ENCODE measurements around the gene YWHAB. TPM values are rescaled to one million over a fixed set of nuclear protein-coding genes. Genes with fewer than 3 reads are reported as not detected.

Gene YWHAB
- total RNA-seq, 1 donor from 2014 or later, result 278 TPM

DNA sequence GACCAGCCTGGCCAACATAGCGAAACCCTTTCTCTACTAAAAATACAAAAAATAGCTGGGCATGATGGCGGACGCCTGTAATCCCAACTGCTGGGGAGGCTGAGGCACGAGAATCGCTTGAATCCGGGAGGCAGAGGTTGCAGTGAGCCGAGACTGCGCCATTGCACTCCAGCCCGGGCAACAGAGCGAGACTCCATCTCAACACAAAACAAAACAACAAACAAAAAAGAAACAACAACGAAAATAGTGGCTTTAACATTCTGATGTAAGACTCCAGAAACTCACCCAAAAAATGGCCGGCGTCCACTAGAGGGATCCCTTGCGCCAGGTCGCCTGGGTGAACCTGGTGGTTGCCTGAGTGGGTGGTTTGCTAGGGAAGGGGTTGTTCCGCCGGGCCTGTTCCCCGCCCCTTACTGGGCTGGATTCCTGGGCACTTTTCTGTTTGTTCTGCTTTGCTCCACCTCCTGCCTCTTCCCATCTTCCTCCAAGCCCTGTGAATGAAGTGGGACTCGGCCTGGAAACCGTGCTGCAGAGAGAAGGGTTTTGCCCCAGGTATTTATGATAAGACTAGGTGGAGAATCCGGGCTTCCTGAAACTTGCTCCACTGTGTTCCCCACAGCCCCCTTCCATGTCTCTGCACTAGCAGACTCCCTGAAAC, 25.9 kb downstream of the YWHAB start:
- peak; percentile 75 for DNase-seq (ENCODE audit: low read depth)

- DNase-seq (ENCODE audit: low read depth), result no peak
These were observed 26.7 kb downstream of the YWHAB start for GRCh38 chr20:44912189-44912588.

DNA sequence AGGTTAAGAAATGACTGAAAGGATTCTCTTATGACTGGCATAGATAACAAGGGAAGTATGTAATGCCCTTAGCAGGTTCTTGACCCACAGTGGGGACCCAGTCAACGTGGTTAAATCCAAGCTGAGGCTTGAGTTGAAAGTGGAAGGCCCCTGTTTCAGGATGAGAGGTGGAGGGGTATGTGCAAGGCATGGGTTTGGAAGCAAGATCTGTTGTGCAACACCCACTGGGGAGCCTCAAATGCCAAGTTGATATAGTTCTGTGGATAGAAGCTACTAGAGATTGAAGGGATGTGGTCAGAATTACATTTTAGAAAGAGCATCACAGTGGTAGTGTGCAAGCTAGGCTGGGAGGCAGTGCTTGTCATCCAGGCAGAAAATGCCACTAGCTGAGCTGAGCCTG, 29.4 kb downstream of the YWHAB start:
- DNase-seq (ENCODE audit: low read depth), result no peak

GRCh38 chr20:44916586-44916985, 31.1 kb downstream of the YWHAB start:
- no peak for DNase-seq (ENCODE audit: low read depth)

GRCh38 chr20:44917399-44917798, 31.9 kb downstream of the YWHAB start:
- no peak for DNase-seq (ENCODE audit: low read depth)

DNA sequence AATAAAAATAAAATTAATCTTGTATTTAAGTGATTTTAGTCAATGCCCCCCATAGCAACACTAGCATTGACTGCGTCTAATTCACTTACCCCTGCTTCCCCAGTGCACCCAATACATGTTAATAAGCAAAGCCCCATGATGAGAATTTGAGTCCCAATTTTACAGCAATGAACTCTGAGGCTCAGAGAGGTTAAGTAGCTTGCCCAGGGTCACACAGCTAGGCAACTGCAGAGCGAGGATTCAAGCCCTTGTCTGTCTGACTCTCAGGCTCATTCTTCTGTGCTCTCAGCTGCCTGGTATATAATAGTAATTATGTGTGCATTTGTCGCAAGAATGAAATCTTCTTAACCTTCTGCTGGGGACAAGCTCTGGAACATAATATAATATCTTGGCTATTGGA, 32.8 kb downstream of the YWHAB start:
- no peak for DNase-seq (ENCODE audit: low read depth)

GRCh38 chr20:44918761-44919160, 33.3 kb downstream of the YWHAB start:
- no peak for DNase-seq (ENCODE audit: low read depth)

GRCh38 chr20:44921447-44921846, 35.9 kb downstream of the YWHAB start:
- no peak for DNase-seq (ENCODE audit: low read depth)

GRCh38 chr20:44924541-44924940, 39.0 kb downstream of the YWHAB start:
- DNase-seq (ENCODE audit: low read depth), result no peak

DNA sequence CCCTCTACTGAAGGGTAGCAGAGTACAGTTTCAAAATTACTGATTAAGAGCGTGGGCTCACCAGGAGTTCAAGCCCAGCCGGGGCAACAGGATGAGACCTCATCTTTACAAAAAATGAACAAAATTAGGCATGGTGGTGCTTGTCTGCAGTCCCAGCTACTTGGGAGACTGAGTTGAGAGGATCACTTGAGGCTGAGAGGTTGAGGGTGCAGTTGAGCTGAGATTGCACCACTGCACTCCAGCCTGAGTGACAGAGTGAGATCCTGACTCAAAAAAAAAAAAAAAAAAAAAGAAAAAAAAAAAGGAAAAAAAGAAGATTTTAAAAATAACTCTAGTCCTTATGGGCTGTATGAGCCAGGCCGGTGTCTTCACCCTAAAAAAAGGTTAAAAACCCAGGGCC, 43.1 kb downstream of the YWHAB start:
- no peak for DNase-seq (ENCODE audit: low read depth)

- DNase-seq (ENCODE audit: low read depth), result no peak
These were observed 45.1 kb downstream of the YWHAB start for GRCh38 chr20:44930517-44931168.

DNA sequence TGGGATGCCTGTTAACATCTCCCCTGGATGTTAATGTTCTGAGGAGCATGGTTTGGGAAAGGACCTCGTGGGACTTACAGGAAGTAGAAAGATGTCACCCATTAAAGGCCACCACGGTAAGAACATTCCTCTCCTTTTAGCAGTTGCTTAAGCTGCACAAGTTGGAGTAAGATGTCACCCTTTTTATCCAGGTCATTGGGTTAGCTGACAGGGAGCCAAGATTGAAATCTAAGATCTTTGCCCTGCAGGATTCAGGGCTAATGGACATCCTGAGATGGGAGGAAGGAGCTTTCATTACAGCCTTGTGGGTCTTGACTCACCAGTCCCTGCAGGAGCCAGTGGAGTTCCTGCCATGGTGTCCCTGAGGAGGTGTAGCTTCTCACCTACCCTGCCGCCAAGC, 46.4 kb downstream of the YWHAB start:
- DNase-seq (ENCODE audit: low read depth), result no peak

- DNase-seq (ENCODE audit: low read depth), result no peak
These were observed 47.4 kb downstream of the YWHAB start for GRCh38 chr20:44932916-44933315.

DNA sequence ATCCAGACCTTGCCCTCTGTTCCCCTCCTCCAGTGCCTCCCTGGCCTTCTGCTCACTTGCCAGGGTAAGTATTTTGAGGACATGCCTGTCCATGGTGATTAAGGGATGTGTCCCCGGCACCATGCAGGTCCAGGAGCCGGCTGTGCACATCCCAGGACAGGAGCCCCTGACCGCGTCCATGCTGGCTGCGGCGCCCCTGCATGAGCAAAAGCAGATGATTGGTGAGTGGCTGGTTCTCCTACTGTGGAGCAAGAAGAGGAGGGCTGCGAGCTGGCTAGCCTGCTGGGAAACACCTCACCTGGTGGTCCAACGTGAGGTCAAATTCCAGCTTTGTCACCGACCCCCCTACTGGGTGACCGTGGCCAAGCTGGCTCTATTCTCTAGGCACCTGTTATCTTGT, 51.0 kb downstream of the YWHAB start:
- no peak for DNase-seq (ENCODE audit: low read depth)

- peak; percentile 31 for DNase-seq (ENCODE audit: low read depth)
These were observed 53.1 kb downstream of the YWHAB start for GRCh38 chr20:44938637-44939036.

GRCh38 chr20:44941120-44941691, 55.7 kb downstream of the YWHAB start:
- no peak for DNase-seq (ENCODE audit: low read depth)

DNA sequence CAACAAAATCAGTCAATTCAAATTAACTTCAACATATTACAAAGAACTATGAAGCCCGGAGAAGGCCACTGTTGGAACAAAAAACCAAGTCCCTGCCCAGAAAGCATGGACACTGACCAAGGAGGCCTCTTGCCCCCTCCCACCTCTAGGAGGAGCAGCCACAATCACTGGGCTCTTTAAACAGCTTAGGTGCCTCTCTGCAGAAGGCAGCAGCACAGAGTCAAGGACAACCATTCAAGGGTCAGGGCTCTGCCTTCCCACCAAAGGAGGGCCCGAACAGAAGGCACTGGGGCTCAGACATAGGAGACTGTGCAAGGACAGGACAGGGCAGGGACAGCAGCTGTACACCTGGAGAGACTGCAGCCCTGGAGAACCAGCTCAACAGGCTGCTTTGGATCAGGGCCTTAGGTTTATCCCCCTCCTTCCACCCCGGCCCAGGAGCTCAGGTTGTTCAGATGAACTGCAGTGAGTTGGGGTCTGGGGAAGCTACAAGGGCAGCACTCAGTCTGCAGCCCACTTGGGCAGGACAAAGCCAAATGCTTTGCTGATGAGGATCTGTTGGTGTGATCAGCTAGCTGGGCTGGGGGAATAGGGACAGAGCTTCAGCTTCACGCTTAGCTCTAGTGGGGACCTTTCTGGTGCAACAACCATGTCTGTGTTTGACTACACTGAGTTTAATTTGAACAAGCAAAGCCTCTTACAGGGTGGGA, 56.9 kb downstream of the YWHAB start:
- DNase-seq (ENCODE audit: low read depth), result no peak

- no peak for DNase-seq (ENCODE audit: low read depth)
These were observed 58.3 kb downstream of the YWHAB start for GRCh38 chr20:44943828-44944227.

GRCh38 chr20:44945261-44945660, 59.8 kb downstream of the YWHAB start:
- no peak for DNase-seq (ENCODE audit: low read depth)

DNA sequence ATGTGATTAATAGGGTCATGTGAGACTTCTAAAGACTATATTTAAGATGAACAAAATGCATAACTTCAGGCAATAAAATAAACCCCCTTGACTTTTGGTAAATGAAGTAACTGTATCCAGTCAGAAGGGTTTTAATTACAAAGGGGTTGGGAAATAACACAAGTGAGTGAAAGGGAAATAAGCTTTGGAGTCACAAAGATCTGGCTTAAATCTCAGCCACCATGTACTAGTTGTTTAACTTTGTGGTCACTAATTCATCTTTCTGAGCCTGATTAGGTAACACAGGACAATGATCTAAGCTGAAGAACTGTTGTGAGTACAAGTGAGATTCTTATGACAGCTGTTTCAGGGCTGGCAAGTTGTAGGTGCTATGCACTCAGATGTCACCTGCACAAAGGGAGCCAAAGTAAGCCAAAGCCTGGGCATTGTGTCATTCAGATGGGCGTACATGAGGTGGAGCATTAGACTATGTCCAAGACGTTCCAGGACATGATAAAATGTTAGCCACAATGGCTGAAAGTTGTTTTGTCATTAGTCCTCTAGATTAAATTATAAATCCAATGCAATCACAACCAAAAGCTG, 60.9 kb downstream of the YWHAB start:
- peak; percentile 43 for DNase-seq (ENCODE audit: low read depth)

GRCh38 chr20:44948107-44948506, 62.6 kb downstream of the YWHAB start:
- DNase-seq (ENCODE audit: low read depth), result no peak

DNA sequence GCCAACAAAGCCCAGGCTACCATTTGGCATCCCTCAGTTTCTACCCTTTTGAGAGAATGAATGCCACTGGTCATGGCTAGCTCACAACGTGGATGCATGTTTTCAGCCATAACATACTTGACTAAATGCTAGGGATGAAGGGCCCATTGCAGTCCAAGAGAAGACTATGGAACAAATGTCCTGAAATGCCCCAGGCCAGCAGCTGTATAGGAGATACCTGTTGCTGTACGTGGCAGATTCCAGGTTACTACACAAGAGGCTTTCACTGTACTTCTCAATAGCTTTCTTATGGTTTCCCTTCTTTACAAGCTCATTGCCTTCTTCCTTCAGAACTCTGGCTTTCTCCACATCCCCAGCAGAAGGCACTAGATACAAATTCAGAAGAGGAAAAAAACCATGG, 63.0 kb downstream of the YWHAB start:
- no peak for DNase-seq (ENCODE audit: low read depth)
